ENCODE measurements around the gene OR51B2. TPM values are rescaled to one million over a fixed set of nuclear protein-coding genes. Genes with fewer than 3 reads are reported as not detected.
"Not testable (repeated sequence)": the region's sequence is repeated elsewhere in the genome, so short reads cannot be mapped to it uniquely, and the experiment has no call there.

OR51B2 gene
- total and polyA plus RNA-seq, 8 donors: 0.23 TPM; not detected in 7

- intact Hi-C loops (cut with DNase I): no loop called here
- no peaks in the 10 kb centered on the region for H3K36me3 ChIP-seq
These were observed 25.6 kb downstream of the OR51B2 start for GRCh38 chr11:5298451-5298850.

GRCh38 chr11:5297721-5298323 lies 26.3 kb downstream of the OR51B2 start:
- TF ChIP-seq CTCF (IDR thresholded peaks at IDR 0.05): no peak
- H3K4me3 ChIP-seq: no peak overlapping the region
- no peaks in the 10 kb centered on the region for H3K27me3 ChIP-seq
- no peaks in the 10 kb centered on the region for H3K9me3 ChIP-seq
- no peaks in the 10 kb centered on the region for H3K36me3 ChIP-seq
- intact Hi-C loops (cut with DNase I): no loop called here
- no peak overlapping the region for H3K27ac ChIP-seq
- DNase-seq (peak in 1 of 4 donors; percentile 10), ATAC-seq (no peak)
- H3K4me1 ChIP-seq: no peaks in the 10 kb centered on the region

More at GRCh38 chr11:5298451-5298850, 25.6 kb downstream of the OR51B2 start:
- Histone ChIP-seq H3K27ac (no peak overlapping the region), H3K4me1 (no peaks in the 10 kb centered on the region), H3K27me3 (no peaks in the 10 kb centered on the region), H3K9me3 (no peaks in the 10 kb centered on the region), H3K4me3 (no peak overlapping the region)
- DNase-seq (no peak), ATAC-seq (no peak)
- TF ChIP-seq CTCF (IDR thresholded peaks at IDR 0.05): no peak

GRCh38 chr11:5294342-5294995 lies 29.6 kb downstream of the OR51B2 start:
- H3K9me3 ChIP-seq; H3K27me3 ChIP-seq; H3K36me3 ChIP-seq; H3K27ac ChIP-seq; ATAC-seq; intact Hi-C loops (cut with DNase I); H3K4me3 ChIP-seq; H3K4me1 ChIP-seq: not testable (repeated sequence)
- peak in 1 of 4 donors; percentile 71 for DNase-seq

GRCh38 chr11:5293028-5293427 lies 31.1 kb downstream of the OR51B2 start:
- ATAC-seq: no peak
- no peak overlapping the region for H3K4me3 ChIP-seq
- intact Hi-C loops (cut with DNase I): no loop called here
- H3K9me3 ChIP-seq: no peaks in the 10 kb centered on the region
- H3K4me1 ChIP-seq: no peaks in the 10 kb centered on the region
- H3K36me3 ChIP-seq: no peaks in the 10 kb centered on the region
- no peak for TF ChIP-seq CTCF (IDR thresholded peaks at IDR 0.05)
- H3K27me3 ChIP-seq: no peaks in the 10 kb centered on the region
- DNase-seq: no peak
- H3K27ac ChIP-seq: no peak overlapping the region

GRCh38 chr11:5291207-5291838 lies 32.8 kb downstream of the OR51B2 start:
- intact Hi-C loops (cut with DNase I): no loop called here
- no peak for DNase-seq
- Histone ChIP-seq H3K4me1 (no peaks in the 10 kb centered on the region), H3K9me3 (no peaks in the 10 kb centered on the region), H3K36me3 (no peaks in the 10 kb centered on the region), H3K27ac (no peak overlapping the region), H3K27me3 (no peaks in the 10 kb centered on the region), H3K4me3 (no peak overlapping the region)
- ATAC-seq: no peak
- TF ChIP-seq CTCF (IDR thresholded peaks at IDR 0.05): no peak
